H1 (cell line): ENCODE results near the gene AKIRIN2. TPM values are rescaled to one million over a fixed set of nuclear protein-coding genes. Genes with fewer than 3 reads are reported as not detected.

Source experiments
- CTCF ChIA-PET: fragments of 300-600 bp; sonication (Branson Sonifier 250); formaldehyde crosslinking; loops from one replicate; lab custom pipeline; 2021; ENCODE audit not compliant: partially characterized antibody; lab: Charles Lee
- POLR2A ChIA-PET: fragments of 300-600 bp; sonication (Branson Sonifier 250); formaldehyde crosslinking; loops from one replicate; lab custom pipeline; 2021; ENCODE audit warnings: inconsistent platforms; ENCODE audit not compliant: partially characterized antibody; lab: Charles Lee
- DNase-seq, 2 experiments: peaks; one replicate each; pipeline versions ENCODE4 v3.0.0 to v3.0.0-alpha.2; 2010 to 2022; ENCODE audit warnings: low spot score in 2 of 2, low read depth in 1 of 2, mixed read lengths in 1 of 2
- FAIRE-seq: peaks from 2 replicates; lab custom pipeline; 2011; peaks lifted over from hg19 to GRCh38; lab: Jason Lieb, UNC
- H2AFZ ChIP-seq: 2 replicates; pipeline ENCODE4 v1.8.1; 2012; ENCODE audit warnings: low read length, inconsistent platforms
- H2AK5ac ChIP-seq: 2 replicates; pipeline ENCODE4 v1.6.1; 2013; ENCODE audit warnings: low read depth, low read length
- H2BK120ac ChIP-seq: replicated peaks from 2 replicates; pipeline ENCODE3; 2013; ENCODE audit warnings: low read depth, low read length, inconsistent platforms
- H2BK12ac ChIP-seq: 2 replicates; pipeline ENCODE4 v1.6.1; 2013; ENCODE audit warnings: low read depth, low read length
- H2BK15ac ChIP-seq: 2 replicates; pipeline ENCODE4 v1.6.1; 2013; ENCODE audit warnings: low read length
- H2BK20ac ChIP-seq: 2 replicates; pipeline ENCODE4 v1.6.1; 2013; ENCODE audit warnings: low read length
- H2BK5ac ChIP-seq: 2 replicates; pipeline ENCODE4 v1.6.1; 2013; ENCODE audit warnings: low read depth, low read length
- H3K14ac ChIP-seq: 2 replicates; pipeline ENCODE4 v1.6.1; 2013; ENCODE audit warnings: inconsistent platforms; ENCODE audit not compliant: insufficient read length
- H3K18ac ChIP-seq: 2 replicates; pipeline ENCODE4 v1.6.1; 2013; ENCODE audit warnings: low read length; ENCODE audit errors: extremely low read depth
- H3K23ac ChIP-seq: 2 replicates; pipeline ENCODE4 v1.6.1; 2013; ENCODE audit warnings: inconsistent platforms; ENCODE audit not compliant: insufficient read length
- H3K23me2 ChIP-seq: 2 replicates; pipeline ENCODE4 v1.6.1; 2013; ENCODE audit warnings: low read depth, low read length
- H3K27ac ChIP-seq: 2 replicates; pipeline ENCODE4 v1.6.1; 2011; ENCODE audit warnings: low read depth, low read length, inconsistent platforms
- H3K27me3 ChIP-seq, 4 experiments: replicated peaks in 1 of 4; 1 replicate in 1 of 4; 2 replicates in 3 of 4; pipeline versions ENCODE4 v1.6.1 to v1.8.1; 2011 to 2013; ENCODE audit warnings: low read length in 3 of 4, mild to moderate bottlenecking in 3 of 4, inconsistent platforms in 2 of 4, mixed read lengths in 2 of 4, moderate library complexity in 1 of 4; ENCODE audit not compliant: control insufficient read depth in 3 of 4, insufficient read depth in 3 of 4; ENCODE audit errors: extremely low read depth in 1 of 4
- H3K36me3 ChIP-seq, 4 experiments: 2 replicates each; pipeline versions ENCODE4 v1.6.1 to v1.8.1; 2011 to 2013; ENCODE audit warnings: mild to moderate bottlenecking in 4 of 4, low read length in 3 of 4, moderate library complexity in 2 of 4, control low read depth in 1 of 4, inconsistent platforms in 1 of 4; ENCODE audit not compliant: insufficient read depth in 4 of 4, control insufficient read depth in 2 of 4
- H3K4ac ChIP-seq: replicated peaks from 2 replicates; pipeline ENCODE3; 2013; ENCODE audit warnings: low read length, low read depth, mixed read lengths, inconsistent platforms; ENCODE audit not compliant: insufficient read length
- H3K4me1 ChIP-seq, 4 experiments: replicated peaks in 1 of 4; 1 replicate in 1 of 4; 2 replicates in 3 of 4; pipeline versions ENCODE4 v1.6.1 to v1.8.1; 2011 to 2013; ENCODE audit warnings: low read length in 3 of 4, inconsistent platforms in 2 of 4, mixed read lengths in 1 of 4; ENCODE audit not compliant: insufficient read depth in 4 of 4, control insufficient read depth in 3 of 4
- H3K4me2 ChIP-seq, 2 experiments: 2 replicates each; pipeline versions ENCODE4 v1.6.1 to v1.8.1; 2011 to 2013; ENCODE audit warnings: low read depth in 2 of 2, low read length in 2 of 2, control low read depth in 1 of 2, inconsistent platforms in 1 of 2, mild to moderate bottlenecking in 1 of 2; ENCODE audit not compliant: insufficient read depth in 1 of 2
- H3K4me3 ChIP-seq, 4 experiments: fragments of 200-600, 300-600 bp in 1 of 4; sonication (generic), shearing (Covaris generic), sonication (Bioruptor Twin) in 1 of 4; 2 replicates each; pipeline versions ENCODE4 v1.5.1 to v1.8.1; 2011 to 2016; ENCODE audit warnings: low read length in 4 of 4, low read depth in 3 of 4, control low read depth in 2 of 4, inconsistent platforms in 2 of 4, mild to moderate bottlenecking in 2 of 4, mixed read lengths in 1 of 4, moderate library complexity in 1 of 4; ENCODE audit not compliant: insufficient read depth in 2 of 4; ENCODE audit errors: extremely low read depth in 1 of 4
- H3K56ac ChIP-seq: replicated peaks from 2 replicates; pipeline ENCODE3; 2013; ENCODE audit warnings: low read depth, mild to moderate bottlenecking, mixed read lengths, low read length, inconsistent platforms; ENCODE audit not compliant: insufficient read length
- H3K79me1 ChIP-seq: 2 replicates; pipeline ENCODE4 v1.6.1; 2013; ENCODE audit warnings: low read depth, low read length, control low read depth
- H3K79me2 ChIP-seq, 2 experiments: 2 replicates each; pipeline versions ENCODE4 v1.6.1 to v1.8.1; 2012 to 2013; ENCODE audit warnings: low read length in 2 of 2, mild to moderate bottlenecking in 2 of 2, inconsistent platforms in 1 of 2; ENCODE audit not compliant: insufficient read depth in 2 of 2, control insufficient read depth in 1 of 2
- H3K9ac ChIP-seq, 4 experiments: replicated peaks in 1 of 4; 1 replicate in 1 of 4; 2 replicates in 3 of 4; pipeline versions ENCODE4 v1.6.1 to v1.8.1; 2011 to 2013; ENCODE audit warnings: low read depth in 3 of 4, low read length in 3 of 4, control low read depth in 2 of 4, mild to moderate bottlenecking in 2 of 4, moderate library complexity in 2 of 4, inconsistent platforms in 1 of 4; ENCODE audit errors: extremely low read depth in 1 of 4
- H3K9me3 ChIP-seq, 2 experiments: 2 replicates each; pipeline versions ENCODE4 v1.6.1 to v1.8.1; 2012 to 2013; ENCODE audit warnings: mild to moderate bottlenecking in 2 of 2, moderate library complexity in 2 of 2, control low read depth in 1 of 2, inconsistent platforms in 1 of 2, low read depth in 1 of 2, low read length in 1 of 2, mixed read lengths in 1 of 2; ENCODE audit not compliant: insufficient read depth in 2 of 2
- H4K20me1 ChIP-seq, 2 experiments: replicated peaks in 1 of 2; 2 replicates each; pipeline versions ENCODE3 to v1.8.1; 2011 to 2013; ENCODE audit warnings: inconsistent platforms in 2 of 2, low read length in 2 of 2, mild to moderate bottlenecking in 1 of 2; ENCODE audit not compliant: insufficient read depth in 2 of 2, control insufficient read depth in 1 of 2
- H4K5ac ChIP-seq: 2 replicates; pipeline ENCODE4 v1.6.1; 2013; ENCODE audit warnings: low read length, low read depth, mixed read lengths, inconsistent platforms; ENCODE audit not compliant: insufficient read length
- H4K8ac ChIP-seq: 2 replicates; pipeline ENCODE4 v1.8.0; 2013; ENCODE audit warnings: mild to moderate bottlenecking, moderate library complexity, low read length, inconsistent platforms; ENCODE audit not compliant: insufficient read depth; ENCODE audit errors: extremely low read depth
- H4K91ac ChIP-seq: replicated peaks from 2 replicates; pipeline ENCODE3; 2013; ENCODE audit warnings: low read length, mixed read lengths, inconsistent platforms; ENCODE audit not compliant: insufficient read length
- ATF2 ChIP-seq: IDR thresholded peaks from 2 replicates; pipeline ENCODE4 v1.6.1; 2012; ENCODE audit warnings: low read length, inconsistent platforms
- CBX8 ChIP-seq: fragments of 300-800, 300-1000 bp; sonication (generic); IDR thresholded peaks from 2 replicates; pipeline ENCODE4 v1.7.1; 2016; ENCODE audit warnings: low read depth, low read length, borderline replicate concordance
- CREB1 ChIP-seq: IDR thresholded peaks from 2 replicates; pipeline ENCODE4 v1.6.1; 2012; ENCODE audit warnings: inconsistent platforms
- CTBP2 ChIP-seq: IDR thresholded peaks from 2 replicates; pipeline ENCODE4 v1.7.0; 2011; ENCODE audit warnings: borderline replicate concordance, mild to moderate bottlenecking, moderate library complexity, mixed read lengths, low read length; ENCODE audit not compliant: insufficient read depth, insufficient read length
- EP300 ChIP-seq, 2 experiments: IDR thresholded peaks; 1 replicate in 1 of 2; 2 replicates in 1 of 2; pipeline ENCODE4 v1.6.1; 2011 to 2012; ENCODE audit warnings: low read depth in 2 of 2, low read length in 2 of 2, mild to moderate bottlenecking in 2 of 2, borderline replicate concordance in 1 of 2, inconsistent platforms in 1 of 2, moderate library complexity in 1 of 2
- KDM5A ChIP-seq: fragments of 200-600 bp; IDR thresholded peaks from 2 replicates; pipeline ENCODE4 v1.7.1; 2012; ENCODE audit warnings: mild to moderate bottlenecking, low read length, inconsistent platforms, mixed read lengths
- RFX5 ChIP-seq: IDR thresholded peaks from 2 replicates; pipeline ENCODE4 v1.6.1; 2011; ENCODE audit warnings: low read depth, low read length, improper control_type of control experiment, borderline replicate concordance
- SP1 ChIP-seq: IDR thresholded peaks from 2 replicates; pipeline ENCODE4 v1.6.1; 2011; ENCODE audit warnings: low read depth, low read length
- SP4 ChIP-seq: IDR thresholded peaks from 2 replicates; pipeline ENCODE4 v1.6.1; 2012; ENCODE audit warnings: low read length, inconsistent platforms
- TCF12 ChIP-seq: IDR thresholded peaks from 2 replicates; pipeline ENCODE4 v1.6.1; 2011; ENCODE audit warnings: low read depth, mild to moderate bottlenecking, low read length
- YY1 ChIP-seq: IDR thresholded peaks from 2 replicates; pipeline ENCODE4 v1.6.1; 2011; ENCODE audit warnings: low read depth, mild to moderate bottlenecking, low read length
- WGBS, 2 experiments: shearing (Covaris generic) in 1 of 2; methylation state at CpG; one replicate each; pipeline versions ENCODE4 v1.1.6 to v1.1.7; 2013 to 2015; ENCODE audit warnings: low lambda C conversion rate in 2 of 2, mixed read lengths in 2 of 2, inconsistent platforms in 1 of 2, low coverage in 1 of 2, missing lambda C conversion rate in 1 of 2; ENCODE audit not compliant: insufficient replicate concordance in 2 of 2, insufficient coverage in 1 of 2, insufficient read length in 1 of 2; ENCODE audit errors: extremely low coverage in 1 of 2, missing lambda C conversion rate in 1 of 2; 5-methylcytosine and 5-hydroxymethylcytosine counted together
- polyA plus RNA-seq, 7 experiments: library from polyadenylated mRNA; depleted of rRNA in 3 of 7; stranded (reverse) in 5 of 7; unstranded in 2 of 7; fragments of >200 nt in 5 of 7; fragments of 200-250 nt in 2 of 7; gene quantifications; 1 replicate in 5 of 7; 2 replicates in 1 of 7; 4 replicates in 1 of 7; pipeline versions ENCODE4 v1.2.1 to v1.2.3, GENCODE V29; 2011 to 2013; ENCODE audit warnings: missing spikeins in 2 of 7, mixed read lengths in 2 of 7
- total RNA-seq: library from RNA; stranded (reverse); fragmentation: NEBNext Ultra II Directional; extraction: Animal tissue kit (Norgen Biotek cat#: 25700); gene quantifications from 2 replicates; pipeline ENCODE4 v1.2.1, GENCODE V29; 2021

Gene AKIRIN2
- total and polyA plus RNA-seq, 2 of the 8 experiments (the other 6 are each of a cell fraction or from before 2014, with no cell fraction given), result 35.6 to 75.3 TPM

GRCh38 chr6:87714093-87714842 is 12.2 kb upstream of the AKIRIN2 start:
- Histone ChIP-seq H3K4ac (no peak overlapping the region), H3K9me3 (no peaks in the 10 kb centered on the region), H3K9ac (no peak overlapping the region), H3K79me1 (no peaks in the 10 kb centered on the region), H4K20me1 (no peaks in the 10 kb centered on the region), H3K4me1 (peaks cover 0 to 5% (median 2%) of the 10 kb centered on the region in 4 experiments; a peak in 3 of 7 replicates), H3K36me3 (no peaks in the 10 kb centered on the region), H3K27ac (no peak overlapping the region), H4K91ac (no peak overlapping the region), H3K56ac (no peak overlapping the region), H2BK5ac (no peak overlapping the region), H2AFZ (peak overlapping the region; percentile 95), H3K18ac (no peak overlapping the region), H3K14ac (no peak overlapping the region), H2AK5ac (no peak overlapping the region), H4K5ac (no peak overlapping the region), H3K27me3 (no peaks in the 10 kb centered on the region), H2BK20ac (no peak overlapping the region), H3K79me2 (no peaks in the 10 kb centered on the region), H3K4me2 (no peak overlapping the region), H2BK12ac (no peak overlapping the region), H2BK15ac (no peak overlapping the region), H3K4me3 (no peak overlapping the region), H4K8ac (no peak overlapping the region), H3K23me2 (no peaks in the 10 kb centered on the region), H3K23ac (no peak overlapping the region), H2BK120ac (no peak overlapping the region)
- CTCF ChIA-PET, result interaction anchor here (0.7 kb wide), 1 partner anchor 126 kb away, joined by 3 read pairs; no protein-coding TSS in a partner anchor
- WGBS, 2 experiments, result 94% methylated on average over 2 of the region's 2 CpGs; no CpG with 5 or more reads in 1 of the 2 experiments
- POLR2A ChIA-PET, result interaction anchor here (1.0 to 6.1 kb wide), 2 partner anchors 9 to 12 kb away, joined by 3 to 36 read pairs; partner anchors contain the start of gene AKIRIN2
- DNase-seq (peak in 1 of 2 experiments; percentile 30), FAIRE-seq (no peak)
- TF ChIP-seq RFX5 (no peak), SP1 (no peak), KDM5A (no peak), ATF2 (no peak), EP300 (IDR thresholded peaks at IDR 0.05; ENCODE audit: borderline replicate concordance in 1 of 2, low read depth in 2 of 2, low read length in 2 of 2) (no peak), CBX8 (no peak), YY1 (no peak), CTBP2 (no peak), TCF12 (no peak), CREB1 (no peak), SP4 (no peak)
